Activated T-cell treated with anti-CD3 and anti-CD28 coated beads, Interleukin-2, amount 50 U/mL, for 4 hours (primary cell): ENCODE measurements around the gene PRDM15. TPM values are rescaled to one million over a fixed set of nuclear protein-coding genes. Genes with fewer than 3 reads are reported as not detected.
A peak's percentile ranks its signal among the peaks of the same experiment; 100 is the strongest.
"Not testable (repeated sequence)": the region's sequence is repeated elsewhere in the genome, so short reads cannot be mapped to it uniquely, and the experiment has no call there.

Experiments used
- ATAC-seq, 2 donors: fragments of 200-7000 bp; cut with Tn5 transposase; one replicate each; pipeline ENCODE4 v1.10.0; 2021
- DNase-seq: peaks from one replicate; pipeline ENCODE4 v3.0.0-alpha.2; 2020
- H3K27me3 Mint-ChIP-seq: one replicate; pipeline ENCODE4 v1.8.0; 2021; ENCODE audit warnings: low read depth, mixed read lengths
- H3K36me3 Mint-ChIP-seq: one replicate; pipeline ENCODE4 v1.8.0; 2022; ENCODE audit warnings: mixed read lengths; ENCODE audit not compliant: insufficient read depth
- H3K4me1 Mint-ChIP-seq: one replicate; pipeline ENCODE4 v1.8.0; 2021; ENCODE audit warnings: low read depth, mixed read lengths
- H3K4me3 Mint-ChIP-seq: one replicate; pipeline ENCODE4 v1.8.0; 2021; ENCODE audit warnings: mild to moderate bottlenecking, moderate library complexity, mixed read lengths
- H3K9me3 Mint-ChIP-seq: one replicate; pipeline ENCODE4 v1.8.0; 2021; ENCODE audit warnings: mixed read lengths
- total RNA-seq, 3 donors: library from RNA; stranded (reverse); gene quantifications; one replicate each; pipeline ENCODE4 v1.2.1, GENCODE V29; 2021

PRDM15 gene
- total RNA-seq, 3 donors from 2014 or later = 10.4 to 11.7 (median 11.4) TPM

GRCh38 chr21:41802198-41802584 lies 77.0 kb downstream of the PRDM15 start:
- DNase-seq = no peak
- Mint-ChIP-seq H3K9me3 (no peaks in the 10 kb centered on the region), H3K36me3 (peaks cover 37% of the 10 kb centered on the region), H3K4me1 (no peaks in the 10 kb centered on the region), H3K27me3 (no peaks in the 10 kb centered on the region), H3K4me3 (no peak overlapping the region)
- no peak for ATAC-seq

GRCh38 chr21:41801321-41802197 lies 77.6 kb downstream of the PRDM15 start:
- H3K4me3 Mint-ChIP-seq = no peak overlapping the region
- peaks cover 35% of the 10 kb centered on the region for H3K36me3 Mint-ChIP-seq
- DNase-seq (no peak), ATAC-seq (no peak)
- no peaks in the 10 kb centered on the region for H3K9me3 Mint-ChIP-seq
- no peaks in the 10 kb centered on the region for H3K27me3 Mint-ChIP-seq
- H3K4me1 Mint-ChIP-seq = no peaks in the 10 kb centered on the region

DNA sequence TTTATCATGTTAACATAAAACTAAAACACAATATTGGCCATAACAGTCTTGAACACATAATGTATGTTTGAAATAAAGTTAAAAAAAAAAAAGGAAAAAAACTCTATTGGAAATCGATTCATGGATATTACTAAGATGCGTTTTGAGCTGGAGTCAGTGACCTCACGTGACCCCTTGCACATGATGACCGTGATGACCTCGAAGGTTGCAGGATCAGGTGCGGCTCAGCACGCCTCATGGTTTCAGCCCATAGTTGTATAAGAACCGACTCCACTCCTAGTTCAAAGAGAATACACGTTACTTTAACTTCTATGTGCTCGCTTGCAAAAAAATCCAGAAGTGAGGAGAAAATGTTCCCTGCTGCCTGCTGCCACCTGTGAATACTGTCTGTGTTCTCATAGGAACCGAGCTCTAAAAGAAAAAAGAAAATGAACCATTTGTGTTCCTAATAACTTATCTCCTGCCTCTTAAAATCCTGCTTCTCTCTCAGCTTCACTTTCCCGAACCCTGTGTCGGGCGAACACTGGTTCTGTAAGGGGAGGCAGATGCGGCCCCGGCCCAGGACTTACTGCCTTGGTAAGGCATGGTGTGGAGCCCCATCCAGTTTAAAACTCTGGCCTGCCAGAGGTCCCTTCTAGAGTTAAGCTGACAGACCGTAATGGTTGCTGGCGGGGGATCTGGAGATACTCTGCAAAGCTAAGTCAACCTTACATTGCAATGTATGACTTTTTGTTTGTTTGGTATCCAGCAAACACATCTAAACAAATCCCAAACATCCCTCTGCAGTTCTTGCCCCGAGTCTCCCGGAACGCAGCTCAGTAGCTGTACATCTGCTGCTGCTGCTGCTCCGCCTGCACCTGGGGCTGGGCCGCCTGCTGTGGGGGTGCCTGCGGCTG lies 78.5 kb downstream of the PRDM15 start:
- no peak overlapping the region for H3K4me3 Mint-ChIP-seq
- DNase-seq (no peak), ATAC-seq (no peak)
- no peaks in the 10 kb centered on the region for H3K4me1 Mint-ChIP-seq
- H3K27me3 Mint-ChIP-seq = no peaks in the 10 kb centered on the region
- H3K36me3 Mint-ChIP-seq = peaks cover 35% of the 10 kb centered on the region
- H3K9me3 Mint-ChIP-seq = no peaks in the 10 kb centered on the region

DNA sequence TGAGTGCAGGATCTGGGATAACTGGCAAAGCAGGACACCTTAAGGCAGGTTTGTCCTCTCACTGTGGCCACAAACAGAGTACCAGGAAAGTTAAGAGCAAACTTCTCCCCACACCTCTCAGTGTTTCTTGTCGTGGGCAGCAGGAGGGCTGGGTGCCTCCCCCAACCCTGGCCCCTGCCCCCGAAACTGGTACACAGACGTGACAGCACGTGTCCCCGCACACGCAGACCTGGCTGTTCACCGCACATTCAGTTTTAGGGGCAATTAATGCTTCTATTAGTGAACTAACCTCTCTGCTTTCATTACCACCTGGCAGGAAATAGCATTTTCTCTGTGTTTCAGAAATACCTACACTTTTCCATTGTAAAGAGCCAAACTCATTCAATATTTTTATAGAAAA lies 79.4 kb downstream of the PRDM15 start:
- H3K36me3 Mint-ChIP-seq = peaks cover 30% of the 10 kb centered on the region
- no peak for ATAC-seq
- DNase-seq = no peak
- H3K4me1 Mint-ChIP-seq = no peaks in the 10 kb centered on the region
- H3K4me3 Mint-ChIP-seq = no peak overlapping the region
- H3K9me3 Mint-ChIP-seq = no peaks in the 10 kb centered on the region
- H3K27me3 Mint-ChIP-seq = peaks cover 2% of the 10 kb centered on the region

- peaks cover 7% of the 10 kb centered on the region for H3K27me3 Mint-ChIP-seq
- no peaks in the 10 kb centered on the region for H3K4me1 Mint-ChIP-seq
- DNase-seq = no peak
- peaks cover 28% of the 10 kb centered on the region for H3K36me3 Mint-ChIP-seq
- peaks cover 3% of the 10 kb centered on the region for H3K9me3 Mint-ChIP-seq
- no peak overlapping the region for H3K4me3 Mint-ChIP-seq
- no peak for ATAC-seq
Observed at GRCh38 chr21:41798326-41798725, 80.8 kb downstream of the PRDM15 start.

- Mint-ChIP-seq H3K36me3 (peaks cover 16% of the 10 kb centered on the region), H3K4me1 (no peaks in the 10 kb centered on the region), H3K4me3 (no peak overlapping the region), H3K9me3 (peaks cover 15% of the 10 kb centered on the region), H3K27me3 (peaks cover 9% of the 10 kb centered on the region)
- DNase-seq (no peak), ATAC-seq (no peak)
Observed at GRCh38 chr21:41796476-41797080, 82.6 kb downstream of the PRDM15 start.

GRCh38 chr21:41795726-41796125 lies 83.4 kb downstream of the PRDM15 start:
- H3K27me3 Mint-ChIP-seq = peaks cover 9% of the 10 kb centered on the region
- peaks cover 11% of the 10 kb centered on the region for H3K36me3 Mint-ChIP-seq
- DNase-seq (no peak), ATAC-seq (no peak)
- H3K4me1 Mint-ChIP-seq = no peaks in the 10 kb centered on the region
- H3K4me3 Mint-ChIP-seq = no peak overlapping the region
- peaks cover 15% of the 10 kb centered on the region for H3K9me3 Mint-ChIP-seq

DNA sequence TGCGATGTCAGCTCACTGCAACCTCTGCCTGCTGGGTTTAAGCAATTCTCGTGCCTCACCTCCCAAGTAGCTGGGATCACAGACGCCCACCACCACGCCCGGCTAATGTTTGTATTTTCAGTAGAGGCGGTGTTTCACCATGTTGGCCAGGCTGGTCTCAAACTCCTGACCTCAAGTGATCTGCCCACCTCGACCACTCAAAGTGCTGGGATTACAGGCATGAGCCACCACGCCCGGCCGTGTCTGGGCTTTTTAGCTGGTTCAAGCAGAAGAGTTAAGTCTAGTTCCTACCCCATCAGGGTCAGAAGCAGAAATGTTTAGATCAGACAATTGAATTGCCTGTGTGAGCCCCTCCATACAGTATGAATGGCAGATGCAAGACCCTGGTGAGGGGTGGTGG lies 84.5 kb downstream of the PRDM15 start:
- Mint-ChIP-seq H3K4me3 (no peak overlapping the region), H3K36me3 (peaks cover 7% of the 10 kb centered on the region), H3K27me3 (peaks cover 14% of the 10 kb centered on the region), H3K4me1 (no peaks in the 10 kb centered on the region), H3K9me3 (peaks cover 15% of the 10 kb centered on the region)
- ATAC-seq (no peak), DNase-seq (no peak)

DNA sequence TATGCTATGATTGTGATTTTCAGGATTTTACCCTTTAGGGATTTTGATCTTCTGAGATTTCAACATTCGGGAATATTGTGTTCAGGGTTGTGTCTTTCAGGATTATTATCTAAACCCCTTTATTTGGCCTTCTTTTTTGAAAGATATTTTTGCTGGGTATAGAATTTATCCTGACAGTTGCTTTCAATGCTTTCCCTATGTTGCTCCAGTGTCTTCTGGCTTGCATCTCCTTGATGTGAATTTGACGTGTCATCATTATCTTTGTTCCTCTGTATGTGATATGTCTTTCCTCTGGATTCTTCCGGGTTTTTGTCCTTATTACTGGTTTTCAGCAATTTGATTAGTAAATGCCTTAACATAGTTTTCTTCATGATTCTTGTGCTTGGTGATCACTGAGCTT lies 86.4 kb downstream of the PRDM15 start:
- ATAC-seq (no peak), DNase-seq (no peak)
- peaks cover 26% of the 10 kb centered on the region for H3K27me3 Mint-ChIP-seq
- H3K36me3 Mint-ChIP-seq = no peaks in the 10 kb centered on the region
- H3K4me1 Mint-ChIP-seq = no peaks in the 10 kb centered on the region
- no peak overlapping the region for H3K4me3 Mint-ChIP-seq
- H3K9me3 Mint-ChIP-seq = peaks cover 15% of the 10 kb centered on the region

DNA sequence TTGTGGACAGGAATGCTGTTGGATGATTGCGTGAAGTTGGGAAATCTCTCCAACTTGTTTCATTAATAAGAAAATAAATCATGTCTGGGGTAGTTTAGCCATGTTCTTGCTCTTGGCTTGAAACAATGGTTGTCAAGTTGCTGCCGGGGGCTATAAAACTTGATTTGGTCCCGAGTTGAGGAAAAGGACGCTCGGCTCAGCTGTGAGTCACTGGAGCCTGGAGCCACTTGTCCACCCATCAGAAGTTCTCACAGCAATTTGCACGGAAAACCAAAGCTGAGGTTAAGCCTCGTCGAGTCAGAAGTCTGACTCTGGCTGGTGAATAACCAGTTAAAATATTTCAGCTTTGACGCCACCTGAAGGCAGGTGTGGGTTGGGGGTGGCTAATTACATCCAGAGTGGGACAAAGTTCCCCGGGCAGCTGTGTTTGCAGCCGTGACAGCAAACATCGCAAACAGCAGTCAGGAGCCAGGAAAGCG lies 92.6 kb downstream of the PRDM15 start:
- H3K4me1 Mint-ChIP-seq = peaks cover 2% of the 10 kb centered on the region
- DNase-seq = no peak
- peaks cover 54% of the 10 kb centered on the region for H3K27me3 Mint-ChIP-seq
- no peak overlapping the region for H3K4me3 Mint-ChIP-seq
- no peaks in the 10 kb centered on the region for H3K36me3 Mint-ChIP-seq
- H3K9me3 Mint-ChIP-seq = no peaks in the 10 kb centered on the region
- no peak for ATAC-seq

DNA sequence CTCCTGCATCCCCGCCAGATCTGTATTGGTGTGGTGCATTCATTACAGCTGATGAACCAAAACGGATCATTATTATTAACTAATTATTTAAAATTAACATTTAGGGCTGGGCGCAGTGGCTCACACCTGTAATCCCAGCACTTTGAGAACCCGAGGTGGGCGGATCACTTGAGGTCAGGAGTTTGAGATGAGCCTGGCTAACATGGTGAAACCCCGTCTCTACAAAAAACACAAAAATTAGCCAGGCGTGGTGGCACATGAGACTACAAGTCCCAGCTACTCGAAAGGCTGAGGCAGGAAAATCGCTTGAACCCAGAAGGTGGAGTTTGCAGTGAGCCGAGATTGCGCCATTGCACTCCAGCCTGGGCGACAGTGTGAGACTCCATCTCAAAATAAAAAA lies 93.9 kb downstream of the PRDM15 start:
- not testable (repeated sequence) for H3K4me3 Mint-ChIP-seq, H3K9me3 Mint-ChIP-seq, DNase-seq, H3K36me3 Mint-ChIP-seq, ATAC-seq, H3K4me1 Mint-ChIP-seq
- peaks cover 62% of the 10 kb centered on the region for H3K27me3 Mint-ChIP-seq

DNA sequence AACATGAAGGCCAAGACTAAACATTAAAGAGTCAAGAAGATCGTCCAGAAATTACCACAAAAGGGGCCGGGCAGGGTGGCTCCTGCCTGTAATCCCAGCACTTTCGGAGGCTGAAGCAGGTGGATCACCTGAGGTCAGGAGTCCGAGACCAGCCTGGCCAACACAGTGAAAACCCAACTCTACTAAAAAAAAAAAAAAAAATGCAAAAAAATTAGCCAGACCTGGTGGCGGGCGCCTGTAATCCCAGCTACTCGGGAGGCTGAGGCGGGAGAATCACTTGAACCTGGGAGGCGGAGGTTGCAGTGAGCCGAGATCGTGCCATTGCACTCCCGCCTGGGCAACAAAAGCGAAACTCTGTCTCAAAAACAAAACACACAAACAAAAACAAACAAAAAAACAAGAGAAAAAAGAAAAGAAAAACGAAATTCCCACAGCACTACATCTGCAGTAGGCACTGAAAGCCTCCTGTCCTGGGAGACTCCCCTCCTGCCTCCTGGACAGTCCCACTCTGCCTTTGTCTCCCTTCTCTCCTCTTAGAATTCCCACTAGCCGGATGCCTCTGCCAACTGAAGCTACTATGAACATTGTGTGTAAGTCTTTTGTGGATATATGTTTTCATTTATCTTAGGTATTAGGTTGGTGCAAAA lies 94.6 kb downstream of the PRDM15 start:
- no peak for ATAC-seq
- Mint-ChIP-seq H3K27me3 (peaks cover 60% of the 10 kb centered on the region), H3K4me3 (no peak overlapping the region), H3K36me3 (no peaks in the 10 kb centered on the region), H3K9me3 (no peaks in the 10 kb centered on the region), H3K4me1 (peaks cover 4% of the 10 kb centered on the region)
- DNase-seq = no peak

DNA sequence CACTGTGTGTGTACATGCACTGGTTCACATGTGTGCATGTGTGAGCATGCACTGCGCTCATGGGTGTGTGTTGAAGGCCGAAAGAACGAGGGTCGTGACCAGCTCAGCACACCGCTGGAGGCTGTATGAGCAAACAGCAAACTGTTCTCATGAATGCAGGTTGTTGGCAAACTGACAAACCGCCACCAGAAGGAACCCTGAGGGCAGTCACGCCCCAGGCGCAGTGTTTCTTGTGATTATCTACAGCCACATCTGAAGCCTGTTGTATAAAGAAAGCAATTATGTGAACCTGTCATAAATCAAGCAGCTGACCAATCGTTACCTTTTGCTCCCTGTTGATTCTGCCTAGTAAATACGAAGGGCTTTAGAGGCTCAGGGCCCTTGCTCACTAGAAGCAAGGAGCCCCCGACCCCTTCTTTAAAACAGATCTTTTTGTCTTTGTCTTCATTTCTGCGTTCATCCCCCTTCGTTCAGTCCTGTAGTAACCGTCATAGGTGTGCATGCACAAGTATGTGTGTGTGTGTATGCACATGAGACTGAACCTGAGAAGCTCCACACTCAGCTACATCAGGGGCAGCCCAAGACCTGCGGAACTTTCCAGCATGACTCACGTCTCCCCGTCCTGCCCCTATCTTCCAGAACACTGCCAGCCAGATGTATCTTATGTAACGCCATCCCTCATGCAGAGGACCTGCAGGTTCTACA lies 95.5 kb downstream of the PRDM15 start:
- Mint-ChIP-seq H3K27me3 (peaks cover 65% of the 10 kb centered on the region), H3K9me3 (no peaks in the 10 kb centered on the region), H3K4me1 (peaks cover 4% of the 10 kb centered on the region), H3K4me3 (no peak overlapping the region), H3K36me3 (no peaks in the 10 kb centered on the region)
- ATAC-seq = peak; percentile 28 to 60
- no peak for DNase-seq
